ENCODE data around the gene DNAH17. TPM values are rescaled to one million over a fixed set of nuclear protein-coding genes. Genes with fewer than 3 reads are reported as not detected.

Gene DNAH17
- total and polyA plus RNA-seq, 2 donors (not counting 1 experiment from before 2014, with no cell fraction given), result 0.01 to 0.12 TPM

DNA sequence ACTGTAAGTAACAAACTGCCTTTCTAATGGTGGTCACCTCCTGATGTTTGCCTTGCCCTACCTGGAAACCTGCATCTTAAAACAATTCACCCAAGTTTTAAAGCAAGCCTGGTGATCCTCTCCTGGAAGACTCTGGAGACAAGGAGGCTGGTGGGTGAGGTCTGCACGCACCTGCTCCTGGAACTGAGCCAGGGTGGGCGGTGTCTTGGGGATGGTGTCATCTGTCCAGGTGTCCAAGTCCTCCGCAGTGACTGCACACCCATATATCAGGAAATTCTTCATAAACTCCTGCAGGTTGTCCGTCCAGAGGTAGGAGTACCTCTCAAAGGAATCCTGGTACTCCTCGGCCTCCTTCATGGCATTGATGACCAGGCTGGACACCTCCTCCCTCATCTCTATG lies 44.9 kb downstream of the DNAH17 start:
- H3K4me3 Mint-ChIP-seq, result no peak overlapping the region

DNA sequence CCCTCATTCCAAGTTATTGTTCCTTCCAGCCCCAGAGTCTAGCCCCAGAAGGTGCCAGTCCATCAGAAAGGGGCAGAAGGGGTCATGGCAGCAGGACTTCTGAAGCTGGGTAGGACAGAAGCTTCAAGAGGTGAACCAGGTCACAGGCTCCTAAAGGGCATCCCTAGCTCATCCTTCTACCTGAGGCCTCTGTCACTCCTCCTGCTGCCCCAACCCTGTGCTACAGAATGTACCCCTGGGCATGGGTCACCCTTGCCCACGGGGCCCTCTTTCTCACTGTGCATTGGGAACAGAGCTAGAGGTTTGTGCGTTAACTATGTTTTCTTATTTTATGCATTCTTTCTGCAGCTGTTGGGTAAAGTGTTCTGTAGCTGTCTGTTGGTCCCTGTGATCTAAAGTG lies 46.5 kb downstream of the DNAH17 start:
- Mint-ChIP-seq H3K27me3 (peaks cover 5% of the 10 kb centered on the region), H3K9me3 (ENCODE audit: insufficient read depth) (no peaks in the 10 kb centered on the region), H3K4me1 (peaks cover 4% of the 10 kb centered on the region), H3K27ac (no peak overlapping the region), H3K4me3 (no peak overlapping the region)
- no peak overlapping the region for H3K9ac ChIP-seq (ENCODE audit: low read length)
- no peak overlapping the region for H3K27ac ChIP-seq (ENCODE audit: low read length in 2 of 2)
- H3K79me2 ChIP-seq (ENCODE audit: control insufficient read depth, insufficient read depth, low read length), result no peaks in the 10 kb centered on the region
- TF ChIP-seq EZH2 (IDR thresholded peaks at IDR 0.05; ENCODE audit: borderline replicate concordance, insufficient read depth, low read depth, low read length, poor library complexity, severe bottlenecking), result no peak
- TF ChIP-seq, protein P1, sequence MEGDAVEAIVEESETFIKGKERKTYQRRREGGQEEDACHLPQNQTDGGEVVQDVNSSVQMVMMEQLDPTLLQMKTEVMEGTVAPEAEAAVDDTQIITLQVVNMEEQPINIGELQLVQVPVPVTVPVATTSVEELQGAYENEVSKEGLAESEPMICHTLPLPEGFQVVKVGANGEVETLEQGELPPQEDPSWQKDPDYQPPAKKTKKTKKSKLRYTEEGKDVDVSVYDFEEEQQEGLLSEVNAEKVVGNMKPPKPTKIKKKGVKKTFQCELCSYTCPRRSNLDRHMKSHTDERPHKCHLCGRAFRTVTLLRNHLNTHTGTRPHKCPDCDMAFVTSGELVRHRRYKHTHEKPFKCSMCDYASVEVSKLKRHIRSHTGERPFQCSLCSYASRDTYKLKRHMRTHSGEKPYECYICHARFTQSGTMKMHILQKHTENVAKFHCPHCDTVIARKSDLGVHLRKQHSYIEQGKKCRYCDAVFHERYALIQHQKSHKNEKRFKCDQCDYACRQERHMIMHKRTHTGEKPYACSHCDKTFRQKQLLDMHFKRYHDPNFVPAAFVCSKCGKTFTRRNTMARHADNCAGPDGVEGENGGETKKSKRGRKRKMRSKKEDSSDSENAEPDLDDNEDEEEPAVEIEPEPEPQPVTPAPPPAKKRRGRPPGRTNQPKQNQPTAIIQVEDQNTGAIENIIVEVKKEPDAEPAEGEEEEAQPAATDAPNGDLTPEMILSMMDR (IDR thresholded peaks at IDR 0.05), result no peak
- ATAC-seq (ENCODE audit: low read depth) (no peak), DNase-seq (no peak)
- H3K4me2 ChIP-seq (replicated peaks; ENCODE audit: low read depth, low read length, poor library complexity, severe bottlenecking), result no peak overlapping the region
- 100% methylated on average over 1 of the region's 2 CpGs for WGBS (ENCODE audit: insufficient coverage)
- H4K20me1 ChIP-seq (ENCODE audit: control insufficient read depth, insufficient read depth, low read length, poor library complexity, severe bottlenecking), result no peaks in the 10 kb centered on the region
- no peak overlapping the region for H3K4me3 ChIP-seq (ENCODE audit: control extremely low read depth in 1 of 5, extremely low read depth in 1 of 5, insufficient read depth in 1 of 5, low read depth in 2 of 5, low read length in 4 of 5)
- POLR2A ChIA-PET, result no interaction called here
- intact Hi-C loops (cut with micrococcal nuclease), result no loop called here
- H3K27me3 ChIP-seq (replicated peaks in 1 of 4; ENCODE audit: control extremely low read depth in 1 of 4, control insufficient read depth in 3 of 4, insufficient read depth in 4 of 4, low read length in 3 of 4), result no peaks in the 10 kb centered on the region
- no peaks in the 10 kb centered on the region for H3K36me3 ChIP-seq (replicated peaks in 1 of 2; ENCODE audit: control extremely low read depth in 1 of 2, control insufficient read depth in 1 of 2, extremely low read depth in 1 of 2, insufficient read depth in 2 of 2, low read length in 1 of 2)
- CTCF ChIA-PET, result no interaction called here
- H2AFZ ChIP-seq (ENCODE audit: insufficient read depth, low read depth, low read length, poor library complexity, severe bottlenecking), result no peak overlapping the region
- H3K4me1 ChIP-seq (ENCODE audit: control insufficient read depth in 2 of 2, insufficient read depth in 2 of 2, low read length in 2 of 2), result no peaks in the 10 kb centered on the region
- H3K9me3 ChIP-seq (ENCODE audit: control extremely low read depth in 1 of 3, control insufficient read depth in 2 of 3, insufficient read depth in 1 of 3, low read length in 2 of 3), result no peaks in the 10 kb centered on the region

More for the DNA sequence above, 44.9 kb downstream of the DNAH17 start:
- H3K4me1 Mint-ChIP-seq, result peaks cover 4% of the 10 kb centered on the region
- Histone ChIP-seq H3K9me3 (ENCODE audit: control extremely low read depth in 1 of 3, control insufficient read depth in 2 of 3, insufficient read depth in 1 of 3, low read length in 2 of 3) (no peaks in the 10 kb centered on the region), H3K9ac (ENCODE audit: low read length) (no peak overlapping the region), H3K79me2 (ENCODE audit: control insufficient read depth, insufficient read depth, low read length) (no peaks in the 10 kb centered on the region), H3K36me3 (replicated peaks in 1 of 2; ENCODE audit: control extremely low read depth in 1 of 2, control insufficient read depth in 1 of 2, extremely low read depth in 1 of 2, insufficient read depth in 2 of 2, low read length in 1 of 2) (no peaks in the 10 kb centered on the region), H2AFZ (ENCODE audit: insufficient read depth, low read depth, low read length, poor library complexity, severe bottlenecking) (no peak overlapping the region), H3K4me3 (ENCODE audit: control extremely low read depth in 1 of 5, extremely low read depth in 1 of 5, insufficient read depth in 1 of 5, low read depth in 2 of 5, low read length in 4 of 5) (no peak overlapping the region), H3K4me2 (replicated peaks; ENCODE audit: low read depth, low read length, poor library complexity, severe bottlenecking) (no peak overlapping the region), H4K20me1 (ENCODE audit: control insufficient read depth, insufficient read depth, low read length, poor library complexity, severe bottlenecking) (no peaks in the 10 kb centered on the region), H3K27me3 (replicated peaks in 1 of 4; ENCODE audit: control extremely low read depth in 1 of 4, control insufficient read depth in 3 of 4, insufficient read depth in 4 of 4, low read length in 3 of 4) (no peaks in the 10 kb centered on the region), H3K4me1 (ENCODE audit: control insufficient read depth in 2 of 2, insufficient read depth in 2 of 2, low read length in 2 of 2) (no peaks in the 10 kb centered on the region), H3K27ac (ENCODE audit: low read length in 2 of 2) (no peak overlapping the region)
- H3K27ac Mint-ChIP-seq, result no peak overlapping the region
- peaks cover 12% of the 10 kb centered on the region for H3K27me3 Mint-ChIP-seq
- DNase-seq (no peak), ATAC-seq (ENCODE audit: low read depth) (no peak)
- TF ChIP-seq, protein P1 (IDR thresholded peaks at IDR 0.05), result no peak
- TF ChIP-seq EZH2 (IDR thresholded peaks at IDR 0.05; ENCODE audit: borderline replicate concordance, insufficient read depth, low read depth, low read length, poor library complexity, severe bottlenecking), result no peak
- WGBS (ENCODE audit: insufficient coverage), result no CpG with 5 or more reads among the region's 5 CpGs
- POLR2A ChIA-PET, result no interaction called here
- intact Hi-C loops (cut with micrococcal nuclease), result no loop called here
- H3K9me3 Mint-ChIP-seq (ENCODE audit: insufficient read depth), result no peaks in the 10 kb centered on the region
- CTCF ChIA-PET, result no interaction called here
